H7 (cell line): ENCODE results near the gene FAM3A. TPM values are rescaled to one million over a fixed set of nuclear protein-coding genes. Genes with fewer than 3 reads are reported as not detected.
"Not testable (repeated sequence)": the region's sequence is repeated elsewhere in the genome, so short reads cannot be mapped to it uniquely, and the experiment has no call there.

Source experiments
- DNase-seq: peaks from one replicate; pipeline ENCODE4 v3.0.0; 2012
- H3K27me3 ChIP-seq: 2 replicates; pipeline ENCODE4 v1.6.0; 2011; ENCODE audit warnings: mild to moderate bottlenecking, low read length; ENCODE audit not compliant: control insufficient read depth, insufficient read depth
- H3K36me3 ChIP-seq: replicated peaks from 2 replicates; pipeline ENCODE4 v1.5.1; 2011; ENCODE audit warnings: low read length; ENCODE audit not compliant: control insufficient read depth, insufficient read depth
- H3K4me3 ChIP-seq: 2 replicates; pipeline ENCODE4 v1.5.1; 2011; ENCODE audit warnings: low read depth, mild to moderate bottlenecking, control low read depth, low read length, moderate library complexity; ENCODE audit not compliant: insufficient read depth
- total RNA-seq: library from RNA; depleted of rRNA; stranded (reverse); fragments of >200 nt; shearing (Covaris generic); gene quantifications from 2 replicates; pipeline ENCODE4 v1.2.3, GENCODE V29; 2014; rRNA removed

FAM3A gene
- 31.6 and 42.5 TPM in 2 replicates for total RNA-seq

- DNase-seq: peak; percentile 95
- no peaks in the 10 kb centered on the region for H3K27me3 ChIP-seq
- H3K4me3 ChIP-seq: peak within 1 kb of the TSS; percentile 66
- H3K36me3 ChIP-seq: no peaks in the 10 kb centered on the region
These were observed at the start of gene FAM3A for GRCh38 chrX:154515966-154516655. TSS of gene FAM3A (minus strand) at chrX:154516232. CDS start at chrX:154515772, 460 bp downstream.

GRCh38 chrX:154562295-154562694, 46.3 kb upstream of the FAM3A start:
- H3K36me3 ChIP-seq, H3K27me3 ChIP-seq, DNase-seq, H3K4me3 ChIP-seq: not testable (repeated sequence)

- H3K36me3 ChIP-seq, H3K27me3 ChIP-seq, H3K4me3 ChIP-seq, DNase-seq: not testable (repeated sequence)
These were observed 44.3 kb upstream of the FAM3A start for GRCh38 chrX:154560326-154560725.

GRCh38 chrX:154558896-154559295, 42.9 kb upstream of the FAM3A start:
- not testable (repeated sequence) for H3K27me3 ChIP-seq, DNase-seq, H3K4me3 ChIP-seq, H3K36me3 ChIP-seq

DNA sequence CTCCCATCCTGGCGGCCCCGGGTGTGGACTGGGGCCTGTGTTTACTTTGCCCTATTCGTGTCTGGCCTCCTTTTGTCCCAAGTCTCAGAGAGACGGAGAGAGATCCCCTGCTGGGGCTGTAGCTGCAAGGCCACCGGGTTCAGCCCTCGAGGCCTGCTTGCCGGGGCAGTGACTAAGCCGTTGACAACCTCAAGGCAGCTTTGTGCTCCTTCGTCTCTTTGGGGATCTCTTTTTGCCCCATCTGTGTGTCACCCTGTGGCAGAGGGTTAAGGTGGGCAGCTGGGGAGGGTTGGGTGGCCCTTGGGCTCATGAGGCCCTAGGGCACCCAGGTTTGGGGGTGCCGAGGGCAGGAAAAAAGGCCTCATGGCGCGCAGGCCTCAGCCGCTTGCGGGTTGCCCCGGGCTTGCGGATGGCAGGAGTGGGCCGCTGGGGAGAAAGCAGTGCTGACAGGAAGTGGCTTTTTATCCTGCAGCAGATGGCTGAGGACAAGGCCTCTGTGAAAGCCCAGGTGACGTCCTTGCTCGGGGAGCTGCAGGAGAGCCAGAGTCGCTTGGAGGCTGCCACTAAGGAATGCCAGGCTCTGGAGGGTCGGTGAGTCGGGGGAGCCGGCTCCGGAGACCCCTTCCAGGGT, 42.1 kb upstream of the FAM3A start:
- not testable (repeated sequence) for H3K4me3 ChIP-seq, DNase-seq, H3K36me3 ChIP-seq, H3K27me3 ChIP-seq

GRCh38 chrX:154552112-154552806, 36.2 kb upstream of the FAM3A start:
- not testable (repeated sequence) for DNase-seq, H3K36me3 ChIP-seq, H3K4me3 ChIP-seq, H3K27me3 ChIP-seq

GRCh38 chrX:154549766-154550165, 33.7 kb upstream of the FAM3A start:
- no peak for DNase-seq
- Histone ChIP-seq H3K36me3 (no peaks in the 10 kb centered on the region; the same call in none of the 2 replicates), H3K27me3 (no peaks in the 10 kb centered on the region), H3K4me3 (no peak overlapping the region)

GRCh38 chrX:154548028-154548316, 31.9 kb upstream of the FAM3A start:
- H3K36me3 ChIP-seq: no peaks in the 10 kb centered on the region; the same call in none of the 2 replicates
- peak overlapping the region; percentile 71 for H3K4me3 ChIP-seq
- DNase-seq: no peak
- no peaks in the 10 kb centered on the region for H3K27me3 ChIP-seq

- peak within 1 kb of the TSS; percentile 71 for H3K4me3 ChIP-seq
- H3K27me3 ChIP-seq: no peaks in the 10 kb centered on the region
- DNase-seq: peak; percentile 98
- no peaks in the 10 kb centered on the region; the same call in none of the 2 replicates for H3K36me3 ChIP-seq
These were observed 31.4 kb upstream of the FAM3A start, which contains the start of gene IKBKG for GRCh38 chrX:154547245-154548027. TSS of gene IKBKG (plus strand) at chrX:154547620. CDS start at chrX:154552003, 4,383 bp downstream.

DNA sequence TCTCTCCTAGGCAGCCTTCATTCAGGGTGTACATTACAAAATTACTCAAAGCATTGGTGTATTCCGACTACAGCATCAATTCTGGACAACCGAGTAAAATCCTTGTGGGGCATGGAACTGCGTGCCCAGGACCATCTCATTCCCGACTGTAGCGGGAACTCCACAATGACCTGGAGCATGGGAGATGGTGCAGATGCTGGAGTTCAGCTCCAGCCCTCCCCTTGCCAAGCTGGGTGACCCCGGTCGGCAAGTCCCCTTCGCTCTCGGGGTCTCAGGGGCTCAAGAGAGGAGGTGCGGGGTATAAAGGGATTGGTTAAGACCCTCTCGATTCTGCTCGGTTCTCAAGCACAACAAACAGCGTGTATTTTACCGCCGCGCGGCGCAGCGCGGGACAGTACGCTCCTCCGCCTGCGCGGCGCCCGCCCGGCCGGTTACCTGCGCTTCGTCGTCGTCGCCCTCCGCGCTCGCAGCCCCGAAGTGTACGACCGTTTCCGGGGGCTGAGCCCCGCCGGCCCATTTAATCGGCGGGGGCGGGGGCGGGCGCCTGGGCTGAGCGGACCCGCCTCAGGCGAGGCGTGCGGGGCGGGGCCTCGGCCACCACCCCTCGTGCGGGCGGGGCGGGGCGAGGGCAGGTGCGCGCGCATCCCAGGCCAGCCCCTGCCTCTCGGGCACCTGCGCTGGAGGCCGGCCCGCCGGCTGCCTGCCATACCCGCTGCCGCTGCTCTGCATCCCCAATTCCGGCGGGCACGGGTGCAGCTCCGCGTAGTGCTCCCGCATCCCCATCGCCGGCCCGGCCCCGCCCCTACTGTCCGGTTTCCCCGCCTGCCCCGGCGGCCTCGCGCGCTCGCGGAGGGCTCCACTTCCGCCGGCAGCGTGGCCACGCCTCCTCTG, 30.6 kb upstream of the FAM3A start, which contains the start of gene G6PD:
TSS of gene G6PD (minus strand) at position 493 of the 891 bp plus-strand sequence. CDS start 691 bp downstream, outside the sequence.
- H3K36me3 ChIP-seq: no peaks in the 10 kb centered on the region; the same call in 1 of the 2 replicates
- peak; percentile 99 for DNase-seq

GRCh38 chrX:154545673-154546274, 29.7 kb upstream of the FAM3A start:
- no peaks in the 10 kb centered on the region for H3K27me3 ChIP-seq
- no peaks in the 10 kb centered on the region; the same call in 1 of the 2 replicates for H3K36me3 ChIP-seq
- peak overlapping the region; percentile 66 for H3K4me3 ChIP-seq
- DNase-seq: no peak

More for the DNA sequence above, 30.6 kb upstream of the FAM3A start, which contains the start of gene G6PD:
- Histone ChIP-seq H3K27me3 (no peaks in the 10 kb centered on the region), H3K4me3 (peak within 1 kb of the TSS; percentile 71)

- Histone ChIP-seq H3K4me3 (no peak overlapping the region), H3K27me3 (no peaks in the 10 kb centered on the region), H3K36me3 (no peaks in the 10 kb centered on the region; the same call in 1 of the 2 replicates)
- DNase-seq: no peak
These were observed 26.8 kb upstream of the FAM3A start for GRCh38 chrX:154542723-154543424.
